22Rv1 (cell line): Measurements from ENCODE around the gene SYTL4.
"Not testable (repeated sequence)": the region's sequence is repeated elsewhere in the genome, so short reads cannot be mapped to it uniquely, and the experiment has no call there.

Experiments used
- H3K27ac ChIP-seq: fragments of 450-650 bp; 2 replicates; pipeline ENCODE4 v1.5.1; 2017
- ZFX ChIP-seq: fragments of 450-650 bp; IDR thresholded peaks from 2 replicates; pipeline ENCODE4 v1.6.1; 2017; ENCODE audit warnings: antibody characterized with exemption, borderline replicate concordance
- TF ChIP-seq, protein P1 (sequence below): fragments of 450-650 bp; IDR thresholded peaks from 2 replicates; pipeline ENCODE4 v1.5.1; 2017; ENCODE audit warnings: mild to moderate bottlenecking

Gene SYTL4

DNA sequence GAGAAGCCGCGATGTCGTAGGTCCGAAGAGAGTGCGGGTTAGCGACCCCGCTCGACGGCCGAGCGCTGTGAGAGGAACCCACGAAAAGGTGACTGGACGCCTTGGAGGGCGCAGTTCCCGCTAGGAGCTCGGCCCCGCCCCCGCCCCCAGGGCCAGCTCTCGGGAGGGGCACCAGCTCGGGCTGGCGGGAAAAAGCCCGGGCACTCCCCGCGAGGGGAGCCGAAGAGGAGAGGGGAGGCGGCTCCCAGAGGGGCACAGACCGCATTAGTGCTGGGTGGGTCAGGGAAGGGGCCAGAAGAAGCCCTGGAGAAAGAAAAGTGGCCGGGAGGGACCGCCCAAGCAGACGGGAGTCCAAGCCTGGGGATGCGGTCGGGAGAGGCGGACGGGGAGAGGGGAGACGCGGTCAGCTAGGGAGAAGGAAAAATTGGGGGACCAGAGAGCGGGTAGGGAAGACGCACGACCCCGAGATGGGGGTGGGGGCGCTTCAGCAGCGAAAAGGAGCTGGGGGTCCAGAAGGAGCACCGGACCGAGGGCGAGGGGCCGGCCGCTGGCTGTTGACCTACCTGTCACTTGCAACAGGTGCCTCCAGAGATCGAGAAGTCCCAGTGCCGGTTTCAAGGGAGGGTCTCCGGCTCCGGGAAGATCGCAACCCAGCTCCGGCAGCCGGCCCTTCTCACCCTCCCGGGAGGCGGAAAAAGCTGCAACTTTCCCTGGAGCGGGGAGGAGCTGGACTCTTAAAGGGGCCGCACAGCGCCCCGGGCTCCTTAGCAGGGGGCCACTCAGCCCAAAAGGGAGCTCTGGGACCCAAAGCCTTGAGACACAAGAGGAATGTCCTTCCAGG lies at the start of gene SYTL4:
Gene SYTL4, minus strand, starts transcription at position 681 of the 841 bp plus-strand sequence. CDS start 30,084 bp downstream, outside the sequence.
- TF ChIP-seq, protein P1, sequence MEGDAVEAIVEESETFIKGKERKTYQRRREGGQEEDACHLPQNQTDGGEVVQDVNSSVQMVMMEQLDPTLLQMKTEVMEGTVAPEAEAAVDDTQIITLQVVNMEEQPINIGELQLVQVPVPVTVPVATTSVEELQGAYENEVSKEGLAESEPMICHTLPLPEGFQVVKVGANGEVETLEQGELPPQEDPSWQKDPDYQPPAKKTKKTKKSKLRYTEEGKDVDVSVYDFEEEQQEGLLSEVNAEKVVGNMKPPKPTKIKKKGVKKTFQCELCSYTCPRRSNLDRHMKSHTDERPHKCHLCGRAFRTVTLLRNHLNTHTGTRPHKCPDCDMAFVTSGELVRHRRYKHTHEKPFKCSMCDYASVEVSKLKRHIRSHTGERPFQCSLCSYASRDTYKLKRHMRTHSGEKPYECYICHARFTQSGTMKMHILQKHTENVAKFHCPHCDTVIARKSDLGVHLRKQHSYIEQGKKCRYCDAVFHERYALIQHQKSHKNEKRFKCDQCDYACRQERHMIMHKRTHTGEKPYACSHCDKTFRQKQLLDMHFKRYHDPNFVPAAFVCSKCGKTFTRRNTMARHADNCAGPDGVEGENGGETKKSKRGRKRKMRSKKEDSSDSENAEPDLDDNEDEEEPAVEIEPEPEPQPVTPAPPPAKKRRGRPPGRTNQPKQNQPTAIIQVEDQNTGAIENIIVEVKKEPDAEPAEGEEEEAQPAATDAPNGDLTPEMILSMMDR = no peak
- no peak for TF ChIP-seq ZFX
- H3K27ac ChIP-seq = no peak within 1 kb of the TSS

GRCh38 chrX:100769439-100769838 lies 37.5 kb upstream of the SYTL4 start:
- not testable (repeated sequence) for H3K27ac ChIP-seq

- no peak overlapping the region for H3K27ac ChIP-seq
- TF ChIP-seq, protein P1 = peak; percentile 91
- TF ChIP-seq ZFX = no peak
Observed at GRCh38 chrX:100768679-100769338, 36.9 kb upstream of the SYTL4 start.

GRCh38 chrX:100750883-100751282 lies 19.0 kb upstream of the SYTL4 start:
- no peak overlapping the region for H3K27ac ChIP-seq
- TF ChIP-seq, protein P1 = no peak
- TF ChIP-seq ZFX = no peak

GRCh38 chrX:100748108-100748507 lies 16.2 kb upstream of the SYTL4 start:
- no peak overlapping the region for H3K27ac ChIP-seq
- TF ChIP-seq, protein P1 = no peak
- no peak for TF ChIP-seq ZFX

DNA sequence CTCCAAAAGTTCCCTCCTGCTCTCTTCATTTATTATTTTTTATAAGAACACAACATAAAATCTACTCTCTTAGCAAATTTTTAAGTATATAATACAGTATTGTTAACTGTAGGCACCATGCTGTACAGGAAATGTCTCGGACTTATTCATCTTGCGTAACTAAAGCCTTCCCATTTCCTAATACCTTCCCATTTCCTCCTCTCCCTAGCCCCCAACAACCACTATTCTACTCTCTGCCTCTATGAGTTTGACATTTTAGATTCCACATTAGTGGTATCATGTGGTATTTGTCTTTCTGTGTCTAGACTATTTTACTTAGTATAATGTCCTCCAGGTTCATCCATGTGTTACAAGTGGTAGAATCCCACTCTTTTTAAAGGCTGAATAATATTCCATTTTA lies 15.8 kb upstream of the SYTL4 start:
- no peak for TF ChIP-seq ZFX
- TF ChIP-seq, protein P1 = no peak
- H3K27ac ChIP-seq = no peak overlapping the region

DNA sequence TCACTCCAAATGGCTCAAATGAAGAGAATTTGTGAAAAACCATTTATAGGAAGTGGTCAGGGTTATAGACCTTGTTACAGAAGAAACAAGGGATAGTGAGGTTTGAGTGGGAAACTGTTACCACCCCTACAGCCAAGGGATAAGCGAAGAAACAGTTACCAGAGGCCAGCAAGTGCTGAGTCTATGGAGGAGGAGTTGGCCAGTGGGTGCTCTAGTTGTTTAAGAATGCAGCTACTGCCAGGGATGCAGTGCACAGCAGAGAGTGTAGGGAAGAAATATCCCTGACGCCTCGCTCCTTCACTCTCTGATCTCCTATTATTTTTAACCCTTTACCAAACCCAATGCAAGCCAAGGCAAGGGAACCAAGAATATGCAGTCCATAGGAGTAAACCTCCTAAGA lies 15.2 kb upstream of the SYTL4 start:
- H3K27ac ChIP-seq = peak overlapping the region; percentile 73
- TF ChIP-seq, protein P1 = no peak
- TF ChIP-seq ZFX = no peak
